GM18868 (cell line): ENCODE measurements around the gene CAMK2B.

ENCODE experiments used
- ATAC-seq: cut with Tn5 transposase; IDR thresholded peaks from one replicate; pipeline ENCODE4 v1.9.1; 2021; ENCODE audit warnings: mild to moderate bottlenecking, moderate library complexity; ENCODE audit not compliant: unreplicated experiment

CAMK2B gene

DNA sequence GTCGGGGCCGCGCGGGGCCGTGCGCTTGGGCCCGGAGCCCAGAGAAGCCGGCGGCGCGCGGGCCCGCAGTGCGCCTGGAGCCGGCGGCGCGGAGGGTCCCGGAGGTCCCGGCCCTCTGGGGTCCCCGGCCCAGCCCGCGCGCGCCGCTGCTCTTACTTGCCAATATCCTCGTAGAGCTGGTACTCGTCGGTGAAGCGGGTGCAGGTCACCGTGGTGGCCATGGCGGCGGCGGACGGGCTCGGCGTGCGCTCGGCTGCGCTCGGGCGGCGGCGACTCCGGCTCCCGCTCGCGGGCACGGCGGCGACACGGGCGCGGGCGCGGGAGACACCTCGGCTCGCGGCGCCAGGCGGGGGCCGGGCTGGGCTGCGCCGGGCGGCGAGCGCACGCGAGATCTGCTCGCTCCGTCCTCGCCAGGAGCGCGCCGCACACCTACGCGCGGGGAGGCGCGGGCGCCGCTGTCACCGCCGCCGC, at the start of gene CAMK2B:
TSS of gene CAMK2B (minus strand) at position 394 of the 471 bp plus-strand sequence. CDS start at position 221, 173 bp downstream.
- no peak for ATAC-seq

DNA sequence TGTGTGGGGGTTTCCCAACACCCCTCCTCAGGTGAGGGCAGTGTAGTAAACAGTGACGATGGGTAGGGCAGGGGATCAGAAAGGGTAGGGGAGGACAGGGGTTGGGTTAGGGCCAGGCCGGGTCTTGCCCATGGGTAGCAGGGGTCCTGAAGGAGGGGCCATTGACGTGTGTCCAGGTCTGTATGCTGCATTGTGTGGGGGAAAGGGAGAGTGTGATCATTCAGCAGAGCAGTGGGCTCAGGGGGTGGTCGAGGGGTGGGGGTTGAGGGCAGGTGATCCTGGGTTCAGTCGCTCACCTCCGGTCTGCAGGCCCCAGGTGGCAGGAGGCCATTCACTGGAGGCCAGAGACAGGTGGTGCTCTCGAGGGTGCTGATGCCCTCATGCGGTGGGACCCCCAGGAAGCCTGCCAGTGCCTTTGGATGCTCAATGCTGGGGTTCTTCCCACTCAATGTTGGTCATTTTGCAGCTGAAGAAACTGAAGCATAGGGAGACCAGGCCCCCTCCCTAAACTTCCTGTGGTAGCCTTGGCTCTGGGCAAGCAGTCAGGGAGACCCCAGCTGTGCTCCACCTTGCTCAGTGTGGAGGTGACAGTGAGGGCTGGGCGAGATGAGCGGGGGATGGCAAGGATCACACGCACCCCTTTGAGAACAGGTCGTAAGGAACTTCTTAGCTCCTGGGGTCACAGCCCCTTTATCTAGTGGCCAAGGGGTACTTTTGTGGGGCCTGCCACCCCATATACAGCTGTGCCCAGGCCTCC, 48.8 kb upstream of the CAMK2B start:
- ATAC-seq, result no peak

- no peak for ATAC-seq
Observed at GRCh38 chr7:44373418-44373740, 48.0 kb upstream of the CAMK2B start.

DNA sequence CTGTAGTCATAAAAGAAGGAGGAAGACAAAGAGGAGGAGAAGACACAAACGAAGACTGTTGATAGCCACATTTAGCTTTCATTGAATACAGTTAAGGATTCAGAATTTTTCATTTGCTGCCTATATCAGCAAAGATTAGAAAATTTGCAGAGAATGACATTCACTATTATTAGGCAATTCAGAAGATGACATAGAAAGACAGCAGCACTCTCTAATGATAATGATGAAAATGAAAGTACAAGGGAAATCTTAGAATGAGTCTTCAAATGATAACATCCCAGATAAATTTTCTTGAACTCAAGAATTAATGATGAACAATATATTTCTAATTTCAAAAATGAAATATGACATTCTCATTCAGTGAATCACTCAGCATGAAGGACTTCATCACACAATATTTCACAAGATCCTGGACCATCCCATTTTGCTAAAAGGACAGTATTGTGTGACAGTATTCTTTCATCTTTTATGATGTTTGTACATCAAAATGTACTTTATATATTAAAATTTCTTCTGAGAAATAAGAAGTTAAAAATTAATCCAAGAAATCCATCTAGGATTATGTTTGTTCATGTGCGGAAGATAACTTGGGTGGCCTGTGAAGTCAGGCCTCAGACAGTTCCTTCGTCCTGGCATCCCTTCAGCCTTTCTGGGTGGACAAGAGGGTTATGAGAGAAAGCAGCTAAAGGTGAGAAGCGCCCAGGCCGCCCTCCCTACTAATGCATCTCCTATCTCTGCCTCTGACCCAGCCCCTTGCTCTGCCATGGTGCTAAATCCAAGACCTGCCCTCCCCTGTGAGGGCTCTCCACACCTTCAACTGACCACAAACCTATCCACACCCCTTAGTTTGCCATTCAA, 47.4 kb upstream of the CAMK2B start:
- no peak for ATAC-seq

DNA sequence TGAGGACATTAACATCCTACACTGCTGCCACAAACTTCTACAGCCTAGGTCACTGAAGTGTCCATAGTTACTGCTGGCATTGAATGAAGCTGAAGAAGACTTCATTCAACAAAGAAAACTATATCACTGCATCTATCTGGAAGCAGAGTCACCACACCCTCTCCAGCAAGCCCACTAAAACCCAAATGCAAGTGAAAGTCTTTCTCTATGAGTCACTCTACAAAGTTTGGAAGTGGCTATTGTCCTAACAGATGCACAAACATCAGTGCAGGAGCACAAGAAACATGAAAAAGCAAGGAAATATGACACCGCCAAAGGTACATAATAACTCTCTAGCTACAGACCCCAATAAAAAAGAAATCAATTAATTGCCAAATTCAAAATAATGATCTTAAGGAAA, 43.5 kb upstream of the CAMK2B start:
- ATAC-seq, result no peak

GRCh38 chr7:44368455-44368854, 43.1 kb upstream of the CAMK2B start:
- ATAC-seq, result no peak

DNA sequence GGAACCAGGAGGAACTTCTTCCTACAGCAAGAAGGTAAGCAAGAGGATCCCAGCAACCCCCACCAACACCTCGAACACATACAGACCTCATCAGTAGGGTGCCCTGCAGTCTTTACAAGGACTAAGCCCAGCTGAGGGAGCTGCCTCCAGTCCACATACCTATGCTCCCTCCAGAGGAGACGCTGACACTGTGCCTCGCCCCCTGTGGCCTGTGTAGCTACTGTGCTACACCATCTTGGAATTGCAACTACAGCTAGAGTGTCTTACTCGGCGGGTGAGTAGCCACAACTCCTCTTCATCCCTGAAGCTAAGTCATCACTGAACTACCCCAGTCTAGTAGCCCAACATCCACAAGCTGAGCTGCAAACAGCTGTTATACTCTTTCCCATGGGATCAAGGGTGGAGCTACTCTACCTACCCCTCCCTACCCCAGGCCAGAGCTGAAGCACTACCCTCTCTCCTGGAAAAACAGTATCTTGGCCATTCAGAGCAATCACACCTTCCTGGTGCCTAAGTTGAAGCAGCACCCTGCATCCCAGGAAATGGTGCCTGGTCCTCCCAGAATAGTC, 42.2 kb upstream of the CAMK2B start:
- no peak for ATAC-seq

GRCh38 chr7:44366986-44367385, 41.6 kb upstream of the CAMK2B start:
- no peak for ATAC-seq

DNA sequence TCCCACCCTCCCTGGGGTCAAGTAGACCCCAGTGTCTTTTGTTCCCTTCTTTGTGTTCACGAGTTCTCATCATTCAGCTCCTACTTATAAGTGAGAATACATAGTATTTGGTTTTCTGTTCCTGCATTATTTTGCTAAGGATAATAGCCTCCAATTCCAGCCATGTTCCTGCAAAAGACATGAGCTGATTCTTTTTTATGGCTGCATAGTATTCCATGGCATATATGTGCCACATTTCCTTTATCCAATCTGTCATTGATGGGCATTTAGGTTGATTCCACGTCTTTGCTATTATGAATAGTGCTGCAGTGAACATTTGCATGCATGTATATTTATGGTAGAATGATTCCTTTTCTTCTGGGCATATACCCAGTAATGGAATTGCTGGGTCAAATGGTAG, 28.3 kb upstream of the CAMK2B start:
- no peak for ATAC-seq

- no peak for ATAC-seq
Observed at GRCh38 chr7:44348851-44349781, 23.7 kb upstream of the CAMK2B start.

DNA sequence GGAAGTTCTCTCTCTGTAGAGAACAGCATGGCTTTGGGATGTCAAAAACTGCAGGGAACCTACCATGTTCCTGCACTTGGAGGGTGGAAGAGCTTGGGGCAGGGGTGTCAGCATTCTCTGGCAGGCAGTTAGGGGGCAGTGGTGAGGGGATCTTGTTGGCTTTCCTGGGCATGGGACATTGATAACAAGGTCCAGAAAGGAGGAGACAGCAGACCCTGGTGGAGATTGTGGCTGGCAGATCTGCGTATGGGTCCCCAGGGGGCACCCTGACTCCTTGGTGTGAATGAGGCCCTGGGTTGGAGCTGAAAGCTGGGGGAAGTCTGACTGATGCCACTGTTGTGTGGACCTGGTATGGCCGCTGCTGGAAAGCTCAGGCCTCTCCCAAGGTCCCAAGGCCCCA, 22.9 kb upstream of the CAMK2B start:
- ATAC-seq, result no peak

DNA sequence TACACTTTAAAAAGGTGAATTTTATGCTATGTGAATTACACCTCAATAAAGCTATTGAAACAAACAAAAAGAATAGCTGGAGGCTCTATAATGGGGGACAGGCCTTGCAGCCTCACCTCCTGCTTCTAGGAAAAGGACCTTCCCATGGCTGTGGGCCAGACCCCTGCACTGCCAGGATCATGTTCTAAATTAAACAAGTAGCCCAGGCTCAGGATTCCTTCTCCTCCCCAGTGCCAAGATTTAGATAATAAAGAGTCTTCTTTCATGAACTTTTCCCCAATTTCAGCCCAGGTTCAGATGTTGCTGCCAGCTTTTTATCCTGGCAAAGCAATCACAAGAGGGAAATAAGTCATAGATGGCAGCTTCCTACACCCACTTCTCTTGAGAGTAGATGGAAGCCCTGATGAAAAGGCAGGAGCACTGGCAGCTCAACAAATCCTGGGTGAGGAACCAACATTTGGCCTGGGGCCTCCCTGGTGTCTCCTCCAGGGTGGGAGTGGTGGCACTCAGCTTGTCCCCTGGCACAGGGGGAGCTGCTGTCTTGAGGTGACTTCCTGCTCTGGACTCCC, 22.2 kb upstream of the CAMK2B start:
- no peak for ATAC-seq

- ATAC-seq, result no peak
Observed at GRCh38 chr7:44346063-44346462, 20.7 kb upstream of the CAMK2B start.

DNA sequence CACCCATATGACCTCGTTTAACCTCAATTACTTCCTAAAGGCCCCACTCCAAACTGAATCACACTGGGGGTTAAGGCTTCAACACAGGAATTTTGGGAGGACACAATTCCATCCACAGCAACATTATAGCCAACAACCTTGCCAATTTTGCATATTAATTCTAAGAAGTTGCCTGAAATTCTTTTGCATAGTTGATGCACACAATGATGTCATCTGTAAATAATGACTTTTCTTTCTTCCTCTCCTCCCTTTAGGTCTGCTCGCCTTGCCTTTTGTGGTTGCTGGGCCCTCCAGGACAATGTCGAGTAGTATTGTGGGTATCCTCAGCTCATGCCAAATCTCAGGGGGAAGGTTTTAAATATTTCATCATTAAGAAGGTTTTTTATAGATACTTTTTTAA, 16.0 kb upstream of the CAMK2B start:
- ATAC-seq, result no peak

- ATAC-seq, result no peak
Observed at GRCh38 chr7:44338600-44338999, 13.2 kb upstream of the CAMK2B start.

GRCh38 chr7:44336491-44336890, 11.1 kb upstream of the CAMK2B start:
- ATAC-seq, result no peak

DNA sequence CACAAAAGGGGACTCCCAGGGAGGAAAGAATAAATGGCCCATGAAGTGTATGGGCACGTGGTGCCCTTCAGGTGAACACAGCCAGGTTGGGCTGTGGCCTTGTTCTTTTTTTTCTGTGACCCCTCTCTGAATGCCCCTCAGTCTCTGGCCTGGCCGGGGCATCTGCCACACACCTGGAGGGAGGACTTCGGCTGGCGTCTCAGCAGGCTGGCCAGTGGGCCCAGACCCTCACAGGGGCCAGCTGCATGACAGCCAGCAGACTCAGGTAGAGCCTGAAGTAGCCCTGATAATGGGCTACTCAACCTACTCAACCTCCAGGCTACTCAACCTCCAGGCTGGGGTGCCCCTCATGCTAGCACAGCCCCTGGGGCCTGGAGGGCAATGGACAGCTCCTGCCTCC, 9.8 kb upstream of the CAMK2B start:
- no peak for ATAC-seq

DNA sequence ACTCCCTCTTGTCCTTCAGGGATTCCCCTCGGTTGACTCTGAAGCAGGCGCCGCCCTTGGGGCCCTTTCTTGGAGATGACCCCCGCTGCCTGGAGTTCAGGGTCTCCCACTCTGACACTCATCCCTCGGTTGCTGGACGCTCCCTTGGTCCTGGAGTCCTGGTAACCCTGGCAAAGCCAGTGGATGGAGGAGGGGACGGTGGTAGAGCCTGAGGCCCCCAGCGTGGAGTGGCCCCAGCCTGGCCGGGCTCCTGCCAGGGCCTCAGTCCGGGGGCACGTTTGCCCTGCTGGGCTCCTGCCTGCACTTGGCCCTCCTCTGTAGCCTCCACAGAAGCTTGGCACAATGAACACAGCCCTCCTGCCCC, 9.3 kb upstream of the CAMK2B start:
- ATAC-seq, result no peak

GRCh38 chr7:44333911-44334733, 8.7 kb upstream of the CAMK2B start:
- no peak for ATAC-seq

- no peak for ATAC-seq
Observed at GRCh38 chr7:44331682-44332081, 6.3 kb upstream of the CAMK2B start.
